NCI-H345 treated with DMSO at 0.1 percent for 48 hours (cell line): Measurements from ENCODE around the gene KLHL2.
A peak's percentile ranks its signal among the peaks of the same experiment; 100 is the strongest.
"Not testable (repeated sequence)": the region's sequence is repeated elsewhere in the genome, so short reads cannot be mapped to it uniquely, and the experiment has no call there.

Experiments used
- DNase-seq: peaks from one replicate; lab custom pipeline; 2025; ENCODE audit not compliant: unreplicated experiment; lab: John Stamatoyannopoulos, UW

Gene KLHL2

DNA sequence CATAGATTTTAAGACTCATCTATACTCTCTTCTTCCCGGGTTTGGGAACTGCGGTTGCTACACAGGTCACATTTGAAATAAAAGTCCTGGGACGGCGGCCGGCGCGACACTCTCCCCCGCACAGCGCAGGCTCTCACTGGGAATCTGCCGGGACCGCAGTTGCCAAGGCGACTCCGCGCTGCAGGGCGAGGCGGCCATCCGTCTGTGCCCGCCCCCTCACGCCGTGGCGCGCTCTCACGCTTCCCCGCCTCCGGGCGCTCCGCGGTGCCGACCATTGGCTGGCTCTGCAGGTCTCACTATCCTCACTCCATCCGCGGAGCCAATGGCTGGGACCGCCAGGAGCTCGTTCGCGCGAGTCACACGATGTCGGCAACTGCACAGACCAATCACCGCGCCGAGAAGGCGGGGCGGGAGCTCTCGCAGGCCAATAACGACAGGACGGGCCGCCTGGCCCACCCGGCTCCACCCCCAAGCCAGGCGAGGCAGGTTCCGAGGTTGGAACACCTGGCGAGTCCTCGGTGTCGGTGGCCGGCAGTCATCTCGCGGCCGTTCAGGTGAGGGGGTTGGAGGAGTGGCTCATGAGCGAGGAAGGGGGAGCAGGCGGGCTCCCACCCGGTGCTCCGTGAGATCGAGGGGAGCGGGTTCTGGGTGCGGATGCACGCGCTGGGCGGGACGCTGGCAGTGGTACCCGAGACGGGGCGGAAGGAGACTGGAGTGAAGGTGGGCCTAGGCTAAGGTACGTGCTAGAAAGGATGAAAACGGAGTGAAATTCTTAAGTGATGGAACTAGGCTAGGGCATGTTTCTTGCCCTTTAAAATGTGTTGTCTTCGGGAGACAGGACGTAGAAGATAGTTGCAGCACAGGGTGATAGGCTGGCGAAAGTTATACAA lies 120.1 kb downstream of the KLHL2 start, which contains the start of gene MSMO1:
Gene MSMO1, plus strand, starts transcription at position 459 of the 890 bp plus-strand sequence. CDS start 5,702 bp downstream, outside the sequence.
- DNase-seq: peak; percentile 92

DNA sequence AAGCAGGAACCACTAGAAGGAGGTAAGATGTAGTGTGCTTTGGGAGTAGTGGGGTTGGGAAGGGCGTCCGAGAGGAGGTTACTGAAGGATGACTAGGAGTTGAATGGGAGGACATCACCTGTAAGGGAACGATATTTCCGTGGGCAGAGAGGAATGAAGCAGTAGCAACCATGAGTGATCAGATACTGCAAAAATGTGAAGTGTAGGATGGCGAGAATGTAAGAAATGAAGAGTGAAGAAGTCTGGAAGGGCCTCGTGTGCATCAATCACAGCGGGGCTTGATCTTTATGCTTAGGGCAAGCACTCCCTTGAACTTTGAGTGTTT lies 120.7 kb downstream of the KLHL2 start:
- DNase-seq: no peak

DNA sequence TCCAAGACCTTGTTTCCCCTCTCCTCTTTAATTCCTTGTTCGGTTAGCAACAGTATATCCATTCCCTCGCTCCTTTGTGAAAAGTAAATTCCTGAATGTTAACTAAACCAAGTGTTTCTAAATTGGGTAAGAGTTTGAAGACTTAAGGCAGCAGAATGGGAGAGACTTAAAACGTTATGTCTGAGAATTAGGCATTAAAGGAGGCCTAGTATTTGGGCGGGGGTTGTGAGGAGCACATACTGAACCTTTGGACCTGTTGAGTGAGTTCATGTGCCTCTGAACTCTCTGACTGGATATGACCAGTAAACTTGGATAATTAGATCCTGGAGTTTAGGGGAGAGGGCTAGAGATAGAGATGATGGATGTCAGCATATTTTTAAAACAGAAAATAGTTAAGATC lies 121.3 kb downstream of the KLHL2 start:
- no peak for DNase-seq

DNA sequence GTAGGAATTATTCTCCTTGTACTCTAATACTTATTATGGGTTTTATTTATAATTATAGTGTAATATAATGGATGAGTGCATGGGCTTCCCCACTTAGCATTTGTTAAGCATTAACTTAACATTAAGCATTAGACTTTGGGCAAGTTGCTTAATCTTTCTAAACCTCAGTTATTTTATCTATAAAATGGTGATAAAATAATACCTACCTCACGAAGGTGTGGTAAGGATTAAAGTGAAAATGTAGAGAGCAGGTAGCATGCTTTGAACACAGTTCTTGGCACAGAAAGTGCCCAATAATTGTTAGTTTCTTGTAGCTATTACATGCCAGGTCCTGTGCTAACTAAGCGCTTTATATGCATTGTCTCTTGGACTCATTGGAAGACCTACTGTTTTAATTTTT lies 122.7 kb downstream of the KLHL2 start:
- no peak for DNase-seq

DNA sequence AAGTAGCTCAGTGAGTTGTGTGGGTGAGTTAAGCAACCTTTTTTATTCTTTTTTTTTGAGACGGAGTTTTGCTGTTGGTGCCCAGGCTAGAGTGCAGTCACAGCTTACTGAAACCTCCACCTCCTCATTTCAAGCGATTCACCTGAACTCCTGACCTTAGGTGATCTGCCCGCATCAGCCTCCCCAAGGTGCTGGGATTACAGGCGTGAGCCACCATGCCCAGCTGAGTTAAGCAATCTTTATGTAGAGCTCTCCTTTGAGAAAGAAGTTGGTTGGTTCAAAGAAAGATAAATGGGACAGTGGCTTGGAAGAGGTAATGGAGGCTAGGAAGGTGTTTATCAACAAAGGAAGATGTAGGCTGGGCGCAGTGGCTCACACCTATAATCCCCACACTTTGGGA lies 123.3 kb downstream of the KLHL2 start:
- no peak for DNase-seq

DNA sequence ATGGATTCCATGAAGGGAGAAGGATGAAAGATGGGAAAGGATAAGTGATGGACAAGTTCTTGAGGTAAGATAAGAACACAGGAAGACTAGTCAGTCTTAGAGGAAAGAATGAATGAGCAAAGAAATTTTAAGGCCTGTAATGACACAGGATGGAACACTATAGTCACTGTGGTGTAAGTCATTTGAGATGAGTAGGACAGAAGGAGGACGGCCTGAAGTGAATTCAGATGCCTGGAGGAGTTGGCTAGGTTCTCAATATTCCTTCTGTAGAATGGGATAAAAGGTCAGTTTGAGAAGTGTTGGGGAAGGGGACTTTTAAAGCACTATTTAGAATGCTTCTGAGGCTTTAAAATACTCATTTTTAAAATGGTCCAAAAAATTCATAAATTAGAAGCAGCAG lies 124.0 kb downstream of the KLHL2 start:
- DNase-seq: no peak

DNA sequence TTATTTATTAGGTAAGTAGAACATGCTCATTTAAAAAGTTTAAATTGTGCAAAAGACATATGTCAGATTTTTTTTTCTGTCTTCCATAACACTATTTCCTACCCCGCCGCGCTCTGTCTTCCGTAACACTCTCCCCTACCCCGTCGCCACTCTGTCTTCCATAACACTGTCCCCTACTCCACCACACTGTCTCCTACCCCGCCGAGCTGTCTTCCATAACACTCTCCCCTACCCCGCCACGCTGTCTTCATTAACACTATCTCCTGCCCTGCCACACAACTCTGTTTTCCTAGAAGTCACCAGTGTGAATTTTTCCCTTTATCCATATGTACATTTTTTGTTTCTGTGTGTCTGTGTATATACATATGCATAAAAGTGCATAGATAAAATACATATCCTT lies 124.5 kb downstream of the KLHL2 start:
- DNase-seq: no peak

DNA sequence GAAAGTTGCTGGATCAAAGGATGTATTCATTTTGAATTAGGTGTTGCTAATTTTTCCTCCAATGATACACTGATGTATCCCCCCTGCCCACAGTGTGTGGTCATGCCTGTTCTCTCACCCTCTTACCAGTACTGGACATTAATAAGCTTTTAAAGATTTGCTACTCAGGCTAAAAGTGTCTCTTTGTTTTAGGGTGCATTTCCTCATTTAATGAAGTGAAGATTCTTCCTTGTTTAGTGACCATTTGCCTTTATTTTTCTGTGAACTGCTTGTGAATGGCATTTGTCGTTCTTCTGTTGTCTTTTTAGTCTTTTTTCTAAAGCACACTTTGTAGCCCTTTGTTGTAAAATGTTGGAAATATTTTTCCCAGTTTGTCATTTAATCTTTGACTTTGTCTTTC lies 125.1 kb downstream of the KLHL2 start:
- no peak for DNase-seq

DNA sequence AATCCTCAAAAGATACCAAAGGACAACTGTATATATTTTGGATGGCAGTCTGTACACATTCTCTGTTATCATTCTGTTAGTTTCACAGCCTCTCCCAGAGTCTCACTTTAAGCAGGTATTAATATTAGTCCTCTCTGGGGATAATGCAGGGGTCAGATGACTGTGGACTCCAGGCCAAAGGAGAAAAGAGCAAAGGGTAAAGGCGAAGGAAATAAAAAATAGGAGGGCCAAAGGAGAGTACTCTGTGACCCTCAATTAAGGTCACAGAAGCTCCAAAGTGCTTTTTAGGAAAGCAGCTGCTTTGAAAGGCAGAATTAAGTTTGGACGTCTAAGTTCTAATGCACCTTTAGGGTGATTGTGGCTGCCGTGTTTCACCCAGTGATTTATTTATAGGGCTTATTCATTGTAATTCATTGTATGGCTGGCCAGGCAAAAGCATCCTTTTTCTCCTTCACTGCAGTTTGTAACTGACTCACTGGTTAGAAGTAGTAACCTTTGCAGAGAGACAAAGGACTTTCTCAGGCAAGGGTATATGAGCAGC lies 127.9 kb downstream of the KLHL2 start:
- no peak for DNase-seq

DNA sequence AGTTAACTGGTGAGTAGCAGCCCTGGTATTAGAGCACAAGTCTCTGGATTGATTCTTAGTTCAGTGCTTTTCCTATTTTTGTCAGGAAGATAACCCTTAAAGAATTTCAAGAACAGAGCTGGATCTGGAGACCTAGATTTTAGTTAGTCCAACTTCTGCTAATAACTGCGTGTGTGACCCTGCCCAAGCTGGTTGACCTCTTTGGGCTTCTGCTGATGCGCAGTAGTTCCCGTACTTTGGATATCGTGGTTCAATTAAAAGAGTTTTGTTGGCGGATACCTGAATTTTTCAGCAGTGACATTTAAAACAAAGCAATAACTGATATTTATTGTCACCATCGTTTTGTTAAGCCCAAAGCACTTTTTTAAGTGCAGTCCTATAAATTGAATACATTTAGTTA lies 129.4 kb downstream of the KLHL2 start:
- DNase-seq: no peak

DNA sequence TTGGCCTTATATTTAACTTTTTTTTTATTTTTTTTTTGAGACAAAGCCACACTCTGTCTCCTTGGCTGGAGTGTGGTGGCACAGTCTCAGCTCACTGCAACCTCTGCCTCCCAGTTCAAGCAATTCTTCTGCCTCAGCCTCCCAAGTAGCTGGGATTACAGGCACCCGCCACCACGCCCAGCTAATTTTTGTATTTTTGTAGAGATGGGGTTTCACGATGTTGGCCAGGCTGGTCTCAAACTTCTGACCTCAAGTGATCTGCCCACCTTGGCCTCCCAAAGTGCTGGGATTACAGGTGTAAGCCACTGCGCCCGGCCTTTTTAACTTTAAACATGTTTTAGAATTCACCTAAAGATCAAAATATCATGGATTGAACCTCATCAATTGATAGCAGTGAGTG lies 135.0 kb downstream of the KLHL2 start:
- not testable (repeated sequence) for DNase-seq

DNA sequence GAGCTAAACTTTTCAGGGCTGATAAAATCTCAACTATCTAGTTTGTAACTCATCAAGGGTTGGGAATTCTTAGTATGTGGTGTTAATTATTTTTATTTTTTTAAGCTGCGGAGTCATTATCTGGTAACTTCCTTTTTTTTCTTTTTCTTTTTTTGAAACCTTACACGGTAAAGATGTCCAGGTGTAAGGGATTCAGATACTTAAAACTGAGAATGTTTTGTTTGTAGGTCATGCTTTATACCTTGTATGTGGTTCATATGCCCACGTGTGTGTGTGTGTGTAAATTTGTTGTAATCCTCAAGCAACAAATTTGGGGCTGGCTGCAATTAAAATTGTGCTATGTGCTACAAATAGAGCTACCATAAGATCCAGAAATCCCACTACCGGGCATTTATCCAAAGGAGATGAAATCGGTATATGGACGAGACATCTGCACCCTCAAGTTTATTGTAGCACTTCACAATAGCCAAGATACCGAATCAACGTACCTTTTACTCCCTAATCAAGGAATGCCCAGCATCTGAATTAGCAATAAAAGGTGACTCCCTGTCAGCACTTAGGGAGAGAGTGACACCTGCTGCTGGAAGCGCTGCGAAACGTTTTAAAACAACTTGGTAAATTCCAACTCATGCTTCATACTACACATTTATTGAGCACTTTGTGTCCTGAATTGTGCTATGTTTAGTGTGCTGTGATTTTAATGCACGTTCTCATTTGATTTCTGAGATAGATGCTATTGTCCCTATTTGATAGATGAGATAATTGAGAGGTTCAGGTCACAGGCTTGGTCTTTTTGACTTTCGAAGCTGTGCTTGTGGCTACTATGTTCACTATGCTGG lies 136.2 kb downstream of the KLHL2 start:
- no peak for DNase-seq

DNA sequence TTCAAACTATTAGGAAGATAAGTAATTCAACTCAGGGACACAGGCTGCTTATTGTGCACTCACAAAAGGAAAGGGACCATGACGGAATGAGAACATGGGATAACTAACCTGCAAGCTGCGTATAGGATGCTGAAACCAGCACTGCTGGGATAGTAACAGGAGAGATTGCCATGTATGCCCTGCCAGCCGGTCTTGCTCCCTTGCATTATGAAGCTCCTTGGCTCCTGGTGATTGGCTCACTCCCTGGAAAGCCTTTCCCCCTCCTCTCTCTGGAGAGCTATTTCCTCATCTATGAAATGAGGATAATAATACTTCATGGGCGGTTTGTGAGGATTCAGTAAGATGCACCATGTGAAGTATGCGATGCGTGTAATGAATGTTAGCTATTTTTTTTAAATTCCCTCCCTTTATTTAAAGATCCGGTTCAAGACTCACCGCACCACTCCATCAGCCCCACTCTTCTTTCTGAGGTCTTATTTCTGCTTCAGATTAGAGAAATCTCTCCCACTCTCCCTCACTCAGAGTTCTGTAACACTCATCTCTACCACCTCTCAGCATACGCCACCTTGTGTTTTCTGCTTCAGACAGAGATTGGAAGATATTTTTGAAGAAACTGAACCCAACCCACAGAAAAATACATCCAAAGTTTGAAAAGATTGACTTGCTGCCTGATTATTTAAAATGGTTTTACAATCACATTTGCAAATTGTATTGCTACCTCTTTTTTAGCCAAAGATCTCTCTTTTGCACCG lies 138.5 kb downstream of the KLHL2 start:
- DNase-seq: no peak

DNA sequence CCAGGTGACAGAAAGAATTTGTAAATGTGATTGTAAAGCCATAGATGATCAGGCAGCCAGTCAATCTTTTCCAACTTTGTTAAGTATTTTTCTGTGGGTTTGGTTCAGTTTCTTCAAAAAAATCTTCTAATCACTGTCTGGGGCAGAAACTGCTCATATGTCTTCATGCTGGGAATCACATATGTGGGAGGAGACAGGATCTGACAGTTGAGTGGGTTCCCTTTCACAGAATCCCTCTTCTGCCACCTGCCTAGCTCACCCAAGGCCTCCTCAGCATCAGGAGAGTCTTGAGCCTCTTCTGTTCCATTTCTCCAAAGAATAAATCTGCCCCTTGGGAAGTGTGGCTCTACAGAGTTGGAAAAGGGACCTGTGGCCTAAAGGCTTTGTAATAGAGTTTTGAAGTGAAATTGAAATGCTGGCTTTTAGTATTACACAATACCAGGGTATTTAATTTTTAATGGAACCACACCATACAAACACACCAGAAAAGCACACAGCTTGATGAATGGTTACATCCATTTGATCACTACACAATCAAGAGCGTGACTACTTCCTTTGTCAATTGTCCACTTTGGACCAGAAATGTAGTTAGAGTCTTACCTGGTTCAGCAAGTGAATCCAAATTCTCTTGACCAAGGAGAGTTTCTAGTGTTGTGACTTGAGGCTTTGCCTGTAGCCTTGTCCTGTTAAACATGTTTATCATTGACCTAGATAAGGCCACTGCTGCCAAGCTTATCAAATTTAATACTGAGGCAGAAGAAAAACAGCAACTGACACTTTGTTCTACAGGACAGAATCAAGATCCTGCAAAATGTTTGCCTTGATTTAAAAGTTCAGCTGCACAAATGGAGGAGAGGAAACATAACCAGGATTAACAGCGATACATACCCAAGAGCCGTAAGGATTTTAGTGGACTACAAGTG lies 140.5 kb downstream of the KLHL2 start:
- no peak for DNase-seq

DNA sequence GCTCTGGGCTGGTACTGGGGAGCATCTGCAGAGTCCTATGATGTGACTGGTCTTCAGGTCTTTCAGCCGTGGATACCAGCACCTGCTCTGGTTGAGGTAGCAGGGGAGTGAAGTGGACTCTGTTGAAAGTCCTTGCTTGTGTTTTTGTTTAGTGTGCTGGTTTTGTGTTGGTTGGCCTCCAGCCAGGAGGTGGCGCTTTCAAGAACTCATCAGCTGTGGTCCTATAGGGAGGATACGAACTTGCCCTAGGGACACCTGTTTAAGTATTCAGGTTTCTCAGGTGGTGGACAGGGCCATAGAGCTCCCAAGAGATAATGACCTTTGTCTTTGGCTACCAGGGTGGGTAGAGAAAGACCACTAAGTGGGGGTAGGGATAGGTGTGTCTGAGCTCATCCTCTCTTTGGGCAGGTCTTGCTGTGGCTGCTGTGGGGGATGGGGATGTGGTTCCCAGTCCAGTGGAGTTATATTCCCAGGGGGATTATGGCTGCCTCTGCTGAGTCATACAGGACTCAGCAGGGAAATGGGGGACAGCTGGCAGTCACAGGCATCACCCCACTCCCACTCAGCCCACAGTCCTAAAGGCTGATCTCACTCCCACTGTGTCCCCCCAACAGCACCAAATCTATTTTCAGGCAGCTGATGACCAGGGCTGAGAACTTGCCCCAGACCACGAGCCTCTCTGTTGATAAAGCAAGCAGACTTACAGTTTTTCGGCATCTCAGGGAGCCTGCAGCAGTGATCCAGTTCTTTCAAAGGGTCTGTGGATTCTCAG lies 144.2 kb downstream of the KLHL2 start:
- DNase-seq: no peak

DNA sequence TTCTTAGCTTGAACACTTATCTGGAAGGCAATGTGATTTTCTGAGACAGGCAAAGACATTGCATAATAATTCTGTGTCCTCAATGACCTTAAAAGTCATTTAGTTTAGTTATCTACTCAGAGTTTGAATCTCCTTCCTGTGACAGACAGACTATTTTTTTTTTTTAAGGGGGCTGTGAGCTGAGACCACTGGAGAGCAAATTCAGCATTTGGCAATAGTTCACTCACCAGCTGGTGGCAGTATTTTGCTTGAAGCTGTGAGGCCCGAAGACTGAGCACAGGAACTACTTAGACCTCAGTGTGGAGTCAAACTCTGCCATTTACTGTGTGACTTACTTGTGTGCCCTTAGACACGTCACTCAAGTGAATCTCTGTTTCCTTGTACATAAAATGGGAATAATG lies 148.5 kb downstream of the KLHL2 start:
- peak; percentile 14 for DNase-seq

DNA sequence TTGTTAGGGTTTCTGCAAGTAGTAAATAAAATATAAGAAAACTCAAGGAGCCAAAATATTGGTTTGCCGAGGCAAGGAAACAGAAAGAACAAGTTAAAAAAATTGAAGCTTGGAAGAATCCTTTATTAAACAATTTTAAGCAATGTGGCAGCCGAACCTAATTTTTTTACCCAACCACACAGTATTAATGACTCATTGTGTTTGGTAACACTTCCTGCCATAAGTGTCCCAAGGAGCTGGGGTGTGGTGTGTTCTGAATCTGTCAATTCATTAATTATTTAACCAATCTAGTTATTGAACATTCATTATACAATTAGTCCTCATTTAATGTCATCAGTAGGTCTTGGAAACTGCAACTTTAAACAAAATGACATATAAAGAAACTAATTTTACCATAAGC lies 152.1 kb downstream of the KLHL2 start:
- DNase-seq: no peak

DNA sequence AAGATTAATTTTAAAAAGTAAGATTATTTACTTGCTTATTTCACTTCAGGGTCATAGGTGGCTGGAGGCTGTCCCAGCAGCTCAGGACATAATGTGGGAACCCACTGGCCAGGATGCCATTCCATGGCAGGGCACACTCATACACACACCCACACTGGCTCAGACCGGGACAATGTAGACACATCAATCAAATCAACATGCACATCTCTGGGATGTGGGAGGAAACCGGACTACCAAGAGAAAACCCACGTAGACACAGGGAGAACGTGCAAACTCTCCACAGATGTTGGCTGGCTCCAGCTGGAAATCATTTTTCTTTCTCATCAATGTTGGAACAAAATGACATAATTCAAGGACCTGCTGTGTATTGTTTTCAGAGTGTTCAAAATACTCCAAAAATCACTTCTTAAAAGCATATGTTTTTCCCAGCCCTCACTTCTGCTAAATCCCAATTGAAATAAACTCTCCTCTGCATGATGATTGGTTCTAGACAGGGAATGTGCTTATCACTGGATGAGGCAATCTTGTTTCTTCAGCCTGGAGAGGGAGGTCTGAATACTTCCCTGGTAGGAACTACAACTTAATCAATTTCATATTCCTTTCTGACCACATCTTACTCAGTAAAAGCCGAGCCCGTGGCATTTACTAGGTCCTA lies 152.8 kb downstream of the KLHL2 start:
- DNase-seq: no peak
